Measurements from ENCODE around the gene HSPB2.

HSPB2 gene

DNA sequence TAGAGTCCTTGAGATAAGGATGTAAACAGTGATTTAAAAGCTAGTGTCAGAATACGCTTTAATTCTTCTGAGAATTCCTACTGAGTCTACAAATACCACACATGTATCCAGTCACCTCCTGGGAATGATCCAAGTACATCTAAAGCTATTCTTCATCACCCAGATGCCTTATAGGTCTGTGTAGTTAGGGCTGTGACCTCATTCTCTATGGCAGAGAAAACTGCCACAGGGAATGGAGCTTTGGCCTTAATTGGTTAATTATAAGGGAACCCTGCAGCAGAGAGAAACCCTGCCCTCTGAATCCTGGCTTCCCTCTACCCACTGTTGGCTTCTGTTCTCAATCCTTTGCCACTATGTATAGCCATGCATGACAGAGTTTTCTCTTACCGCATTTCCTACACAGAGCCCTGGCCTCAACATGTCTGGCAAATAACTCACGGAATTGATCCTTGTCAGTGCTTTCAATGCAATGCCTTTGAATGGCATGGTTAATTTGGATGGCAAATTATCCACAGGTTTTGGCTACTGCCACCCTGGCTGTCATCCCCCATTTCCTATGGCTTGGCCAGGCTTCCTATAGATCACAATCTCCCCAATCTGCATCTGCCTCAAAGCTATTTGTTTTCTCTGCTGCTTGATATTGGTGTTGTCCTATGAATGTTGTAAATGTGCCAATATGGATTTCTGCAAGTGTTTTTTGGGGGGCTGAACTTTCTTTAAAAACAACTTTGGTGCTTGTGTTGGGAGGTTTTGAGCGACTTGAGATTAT is 27.5 kb downstream of the HSPB2 start:
- DNase-seq (ENCODE audit: low read depth in 2 of 2), result no peak

DNA sequence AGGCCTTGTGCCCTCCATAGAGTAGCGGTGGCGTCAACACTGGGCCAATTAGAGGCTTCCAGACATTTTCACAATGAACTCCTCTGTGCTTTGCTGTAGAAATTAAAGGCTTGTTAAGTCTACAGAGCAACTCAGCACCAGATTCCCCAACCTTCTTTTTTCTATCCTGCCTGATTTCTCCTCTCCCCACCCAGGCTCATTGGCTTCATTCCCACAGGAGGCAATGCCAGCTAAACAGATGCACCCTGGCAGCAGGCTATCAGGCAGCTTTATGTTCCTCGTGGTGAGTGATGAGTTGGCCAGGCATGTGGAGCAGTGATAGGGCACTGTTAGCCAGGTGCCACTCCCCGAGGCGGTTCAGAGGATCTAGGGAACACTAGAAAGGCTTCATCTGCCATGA is 29.4 kb downstream of the HSPB2 start:
- DNase-seq (ENCODE audit: low read depth in 2 of 2), result no peak

DNA sequence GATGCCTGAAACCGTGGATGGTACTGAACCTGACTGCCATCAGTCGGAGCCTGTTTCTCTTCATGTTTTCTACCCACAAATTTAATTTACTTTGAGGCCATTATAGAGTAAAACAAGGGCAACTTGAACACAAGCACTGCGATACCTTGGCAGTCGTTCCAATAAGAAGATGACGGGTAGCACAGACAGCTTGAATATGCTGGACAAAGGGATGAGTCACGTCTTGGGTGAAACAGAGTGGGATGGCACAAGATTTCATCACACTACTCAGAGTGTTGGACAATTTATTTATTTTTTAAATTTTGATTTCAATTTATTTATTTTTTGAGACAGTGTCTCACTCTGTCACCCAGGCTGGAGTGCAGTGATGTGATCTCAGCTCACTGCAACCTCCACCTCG is 30.3 kb downstream of the HSPB2 start:
- DNase-seq (ENCODE audit: low read depth in 2 of 2), result no peak

DNA sequence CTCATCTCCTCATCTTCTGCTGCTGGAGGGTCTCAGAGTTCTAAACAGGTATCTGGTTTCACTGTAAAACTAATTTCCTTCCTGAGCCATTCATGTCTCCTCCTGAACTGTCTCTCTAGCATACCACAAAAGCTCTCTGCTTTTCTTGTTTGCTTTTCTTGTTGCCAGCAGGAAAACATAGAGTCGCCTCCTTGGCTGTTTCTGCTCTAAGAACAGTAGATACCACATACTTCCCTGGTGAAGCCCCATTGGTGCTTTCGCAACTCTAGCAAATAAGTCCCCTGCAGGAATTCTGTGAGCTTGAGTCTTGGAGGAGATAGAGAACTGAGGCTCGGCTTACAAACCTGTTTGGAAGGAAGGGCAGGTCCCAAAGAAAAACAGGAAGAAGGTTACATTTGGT is 31.6 kb downstream of the HSPB2 start:
- DNase-seq (ENCODE audit: low read depth in 2 of 2), result no peak

DNA sequence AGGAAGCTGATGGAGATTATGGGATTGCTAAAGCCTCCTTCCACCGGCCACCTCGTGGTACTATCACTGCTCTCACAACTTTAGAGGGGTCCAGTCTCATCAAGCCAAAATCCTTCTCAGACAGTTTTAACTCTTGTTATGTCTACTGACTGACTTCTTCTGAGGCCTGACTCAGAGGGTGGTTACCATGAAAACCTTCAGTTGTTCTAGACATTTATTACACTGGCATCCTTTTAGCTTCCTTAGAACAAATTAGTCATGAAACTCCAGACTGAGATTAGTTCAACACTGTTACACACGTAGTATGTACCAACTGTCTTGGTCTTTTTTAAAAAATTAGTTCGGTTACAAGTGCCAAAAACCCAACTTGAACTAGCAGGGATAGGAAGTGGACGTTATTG is 32.1 kb downstream of the HSPB2 start:
- no peak for DNase-seq (ENCODE audit: low read depth in 2 of 2)

DNA sequence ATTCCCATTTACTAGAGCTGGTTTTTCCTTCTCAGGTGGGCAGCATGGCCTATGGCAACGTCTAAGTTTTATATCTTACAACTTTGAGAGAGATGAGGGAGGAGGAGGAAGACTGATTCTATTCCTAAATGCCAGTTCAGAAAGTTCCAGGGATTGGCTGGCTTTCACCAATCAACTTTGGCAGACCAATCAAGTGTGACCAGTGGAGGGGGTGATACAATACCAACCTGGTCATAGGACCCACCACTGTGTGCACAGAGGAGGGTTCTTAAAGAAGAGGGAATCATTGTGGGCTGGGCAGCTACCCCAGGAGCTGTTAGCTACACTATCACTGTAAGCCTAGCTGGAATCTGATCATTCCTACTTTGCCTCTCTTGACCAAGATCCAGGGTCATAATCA is 32.7 kb downstream of the HSPB2 start:
- no peak for DNase-seq (ENCODE audit: low read depth in 2 of 2)

DNA sequence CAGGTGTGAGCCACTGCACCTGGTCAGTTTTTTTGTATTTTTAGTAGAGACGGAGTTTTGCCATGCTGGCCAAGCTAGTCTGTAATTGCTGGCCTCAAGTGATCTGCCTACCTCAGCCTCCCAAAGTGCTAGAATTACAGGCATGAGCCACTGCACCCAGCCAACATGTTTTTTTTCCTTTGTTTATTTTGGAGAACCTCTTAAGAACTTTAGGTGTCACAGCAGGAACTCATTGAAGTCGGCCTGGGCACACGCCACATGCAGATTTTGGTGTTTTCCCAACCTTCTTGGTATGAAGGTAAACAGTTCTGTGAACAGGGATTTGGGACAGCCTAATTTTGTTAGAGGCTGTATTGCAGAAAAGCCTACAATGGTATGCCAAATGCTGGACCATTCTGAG is 34.0 kb downstream of the HSPB2 start:
- no peak for DNase-seq (ENCODE audit: low read depth in 2 of 2)

DNA sequence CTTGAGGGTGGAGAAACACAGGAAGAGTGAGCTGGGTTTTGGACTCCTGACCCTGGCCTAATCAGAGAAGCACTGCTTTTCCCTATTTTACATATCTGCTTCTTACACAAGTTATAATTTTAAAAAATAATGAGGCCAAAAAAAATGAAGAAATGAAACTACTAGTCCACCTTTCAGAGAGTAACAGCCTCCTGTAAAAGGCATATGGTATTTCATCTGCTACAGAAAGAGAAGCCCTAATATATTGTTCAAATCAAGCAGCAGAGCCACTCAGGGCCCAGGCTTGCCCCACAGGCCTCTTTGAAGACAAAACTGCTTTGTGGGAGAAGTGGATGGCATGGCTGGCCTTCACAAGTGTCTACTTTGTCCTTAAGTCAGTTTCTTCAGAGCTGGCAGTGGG is 34.6 kb downstream of the HSPB2 start:
- DNase-seq (ENCODE audit: low read depth in 2 of 2), result no peak

DNA sequence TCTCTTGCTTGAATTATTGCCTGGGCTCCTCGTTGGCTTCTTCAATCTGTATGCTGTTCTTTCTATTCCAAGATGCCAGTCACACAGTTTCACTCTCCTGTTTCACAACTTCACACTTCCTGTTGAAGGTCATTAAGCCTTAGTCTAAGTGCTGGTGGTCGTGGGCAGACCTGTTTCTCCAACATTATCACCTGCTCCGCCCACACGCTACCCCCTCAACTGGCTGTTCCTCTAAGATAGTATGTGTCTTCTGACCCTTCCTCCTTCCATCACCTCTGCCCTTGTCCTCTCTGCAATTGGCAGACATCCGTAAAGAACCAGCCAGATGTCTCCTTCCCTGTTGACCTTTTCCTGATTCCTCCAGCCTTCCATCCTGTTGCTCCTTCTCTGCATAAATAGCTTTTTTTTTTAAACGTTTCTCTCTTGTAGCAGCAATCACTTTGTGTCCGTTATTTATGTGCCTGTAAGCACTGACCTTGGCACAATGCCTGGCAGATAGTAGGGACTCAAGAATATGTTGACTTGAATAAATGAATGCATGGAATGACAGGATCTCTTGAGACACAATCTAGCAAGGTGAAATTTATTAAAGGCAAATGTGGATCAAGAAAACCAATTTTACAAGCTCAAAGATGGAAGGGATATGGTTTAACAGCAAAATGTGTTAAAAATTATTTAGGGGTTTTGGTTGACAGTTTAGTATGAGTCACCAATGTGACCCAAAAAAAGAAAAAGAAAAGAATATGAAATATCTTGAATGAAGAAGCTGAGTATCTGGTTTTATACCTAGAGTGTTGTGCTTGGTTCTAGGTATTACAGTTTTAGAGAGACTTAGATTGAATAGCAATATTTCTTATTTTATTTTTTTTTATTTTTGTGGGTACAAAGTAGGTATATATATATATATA is 37.2 kb downstream of the HSPB2 start:
- DNase-seq (ENCODE audit: low read depth in 2 of 2), result no peak

DNA sequence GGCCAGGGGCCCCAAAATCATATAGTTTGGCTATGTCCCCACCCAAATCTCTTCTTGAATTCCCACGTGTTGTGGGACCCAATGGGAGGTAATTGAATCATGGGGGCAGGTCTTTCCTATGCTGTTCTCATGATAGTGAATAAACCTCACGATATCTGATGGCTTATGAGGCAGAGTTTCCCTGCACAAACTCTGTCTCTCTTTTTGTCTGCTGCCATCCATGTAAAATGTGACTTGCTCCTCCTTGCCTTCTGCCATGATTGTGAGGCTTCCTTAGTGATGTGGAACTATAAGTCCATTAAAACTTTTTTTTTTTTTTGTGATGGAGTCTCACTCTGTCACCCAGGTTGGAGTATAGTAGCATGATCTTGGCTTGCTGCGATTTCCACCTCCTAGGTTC is 39.0 kb downstream of the HSPB2 start:
- no peak for DNase-seq (ENCODE audit: low read depth in 2 of 2)

DNA sequence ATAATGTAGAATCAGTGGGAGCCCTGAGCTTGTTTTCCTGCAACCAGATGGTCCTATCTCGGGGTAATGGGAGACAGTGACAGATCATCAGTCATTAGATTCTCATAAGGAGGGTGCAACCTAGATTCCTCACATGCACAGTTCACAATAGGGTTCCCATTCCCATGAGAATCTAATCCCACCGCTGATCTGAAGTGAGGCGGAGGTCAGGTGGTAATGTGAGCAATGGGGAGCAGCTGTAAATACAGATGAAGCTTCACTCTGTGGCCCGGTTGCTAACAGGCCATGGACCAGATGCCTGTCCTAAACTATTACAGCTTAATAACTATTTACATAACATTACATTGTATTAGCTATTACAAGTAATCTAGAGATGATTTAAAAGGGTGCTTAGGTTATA is 41.6 kb downstream of the HSPB2 start:
- DNase-seq (ENCODE audit: low read depth in 2 of 2), result no peak

DNA sequence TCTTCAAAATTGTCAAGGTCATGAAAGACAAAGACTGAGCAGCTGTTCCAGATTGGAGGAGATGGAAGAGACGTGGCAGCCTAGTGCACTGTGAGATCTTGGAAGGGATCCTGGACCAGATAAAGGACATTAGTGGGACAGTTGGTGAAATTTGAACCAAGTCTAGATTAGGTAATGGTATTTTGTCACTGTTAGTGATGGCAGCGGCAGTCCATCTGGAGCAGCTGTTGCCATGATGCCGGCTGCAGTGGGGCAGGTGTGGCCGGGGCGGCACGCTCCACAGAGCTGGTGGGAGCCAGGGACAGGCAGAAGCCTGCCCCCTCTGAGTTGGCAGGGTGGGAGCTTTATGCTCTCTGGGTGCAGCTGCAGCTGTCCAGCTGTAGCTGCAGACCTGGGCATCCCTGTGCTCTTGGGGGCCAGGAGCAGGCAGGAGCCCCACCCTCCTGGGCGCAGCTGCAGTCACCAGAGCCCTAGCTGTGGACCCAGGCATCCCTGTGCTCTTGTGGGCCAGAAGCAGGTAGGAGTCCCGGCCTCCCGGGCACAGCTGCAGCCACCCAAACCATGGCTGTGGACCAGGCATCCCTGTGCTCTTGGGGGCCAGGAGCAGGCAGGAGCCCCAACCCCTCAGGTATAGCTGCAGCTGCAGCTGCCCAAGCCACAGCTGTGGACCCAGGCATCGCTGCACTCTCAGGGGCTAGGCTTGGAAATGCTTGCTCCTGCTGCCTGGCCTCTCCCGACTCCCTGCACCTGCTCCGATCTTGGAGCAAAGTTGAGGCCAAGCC is 45.3 kb downstream of the HSPB2 start:
- no peak for DNase-seq (ENCODE audit: low read depth in 2 of 2)

DNA sequence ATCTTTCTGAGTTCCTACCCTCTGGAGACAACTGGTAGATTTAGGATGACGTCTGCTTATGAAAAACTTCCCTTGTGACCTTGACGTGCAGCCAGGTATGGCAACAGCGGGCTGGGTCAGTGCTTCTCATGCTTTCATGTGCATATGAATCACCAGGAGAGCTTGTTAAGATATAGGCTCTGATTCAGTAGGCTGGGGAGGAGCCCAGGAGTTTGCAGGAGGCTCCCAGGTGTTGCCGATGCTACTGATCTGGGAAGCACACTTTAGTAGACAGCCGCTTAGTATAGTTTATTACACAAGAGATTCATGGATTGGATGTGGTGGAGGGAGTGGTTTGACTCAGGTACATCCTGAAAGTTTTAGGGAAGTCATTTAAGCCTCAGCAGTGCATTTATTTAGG is 48.4 kb downstream of the HSPB2 start:
- DNase-seq (ENCODE audit: low read depth in 2 of 2), result no peak

DNA sequence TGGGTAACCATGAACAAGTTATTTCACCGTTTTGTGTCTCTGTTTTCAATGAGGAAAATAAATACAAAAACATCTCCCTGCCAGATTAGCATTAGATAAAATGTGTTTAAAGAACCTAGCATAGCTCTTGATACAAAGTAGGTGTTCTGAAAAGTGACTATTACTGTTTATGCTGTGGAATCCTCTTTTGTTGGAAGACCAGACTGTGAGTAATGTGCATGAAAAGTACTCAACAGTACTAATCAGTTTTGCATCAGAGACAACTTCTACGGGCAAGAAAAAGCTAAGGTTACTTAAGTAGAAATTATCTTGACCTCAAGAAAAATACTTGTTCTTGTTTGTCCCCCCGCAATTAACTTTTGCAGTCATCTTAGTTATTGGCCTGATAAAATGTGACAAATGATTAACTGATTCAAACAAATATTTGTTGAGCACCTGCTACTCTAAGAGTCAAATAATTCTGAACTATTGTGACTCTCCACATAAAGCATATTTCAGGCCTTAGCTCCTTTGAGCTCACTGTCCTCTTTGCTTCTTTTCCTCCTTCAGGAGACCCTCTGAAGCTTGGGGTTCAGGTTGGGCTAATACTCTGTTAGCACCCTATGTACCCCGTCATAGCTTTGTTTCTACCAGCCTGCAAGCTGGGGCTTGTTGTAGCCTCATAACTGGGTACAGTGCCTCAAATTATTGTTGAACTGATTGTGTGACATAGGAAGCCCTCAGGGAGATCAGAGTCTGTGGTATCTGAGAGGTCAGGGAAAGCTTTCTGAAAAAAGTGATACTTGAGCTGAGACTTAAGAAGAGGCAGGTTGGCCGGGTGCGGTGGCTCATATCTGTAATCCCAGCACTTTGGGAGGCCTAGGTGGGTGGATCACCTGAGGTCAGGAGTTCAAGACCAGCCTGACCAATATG is 49.1 kb downstream of the HSPB2 start:
- DNase-seq (ENCODE audit: low read depth in 2 of 2), result no peak

All from stimulated activated CD4-positive, alpha-beta T cell treated with anti-CD3 and anti-CD28 coated beads, Interleukin-1b, Interleukin-23, amount 100 ng/mL, for 4 hours (primary cell).